ENCODE results near the gene PTPRN2.
A peak's percentile ranks its signal among the peaks of the same experiment; 100 is the strongest.
"Not testable (repeated sequence)": the region's sequence is repeated elsewhere in the genome, so short reads cannot be mapped to it uniquely, and the experiment has no call there.

The PTPRN2 gene

GRCh38 chr7:158587162-158588084 lies at the start of gene PTPRN2:
Gene PTPRN2, minus strand, starts transcription at chr7:158587823.
- peak; percentile 83 to 90 (median 85) for DNase-seq

- no peak for DNase-seq
Measured at GRCh38 chr7:158633055-158633956, 45.7 kb upstream of the PTPRN2 start.

- no peak for DNase-seq
Measured at GRCh38 chr7:158631574-158632195, 44.1 kb upstream of the PTPRN2 start.

- not testable (repeated sequence) for DNase-seq
Measured at GRCh38 chr7:158626289-158626688, 38.7 kb upstream of the PTPRN2 start.

GRCh38 chr7:158623241-158623640 lies 35.6 kb upstream of the PTPRN2 start:
- no peak for DNase-seq

GRCh38 chr7:158620839-158621441 lies 33.3 kb upstream of the PTPRN2 start:
- no peak for DNase-seq

GRCh38 chr7:158620418-158620817 lies 32.8 kb upstream of the PTPRN2 start:
- DNase-seq: no peak

GRCh38 chr7:158618745-158619140 lies 31.1 kb upstream of the PTPRN2 start:
- DNase-seq: no peak

GRCh38 chr7:158617737-158618128 lies 30.1 kb upstream of the PTPRN2 start:
- no peak for DNase-seq

GRCh38 chr7:158616050-158616449 lies 28.4 kb upstream of the PTPRN2 start:
- peak in 2 of 3 experiments; percentile 9 to 56 for DNase-seq

GRCh38 chr7:158614700-158615099 lies 27.1 kb upstream of the PTPRN2 start:
- DNase-seq: no peak

- DNase-seq: peak in 2 of 3 experiments; percentile 46 to 89
Measured at GRCh38 chr7:158613481-158613880, 25.9 kb upstream of the PTPRN2 start.

GRCh38 chr7:158612546-158612945 lies 24.9 kb upstream of the PTPRN2 start:
- no peak for DNase-seq

GRCh38 chr7:158611541-158611940 lies 23.9 kb upstream of the PTPRN2 start:
- no peak for DNase-seq

- DNase-seq: no peak
Measured at GRCh38 chr7:158609313-158609974, 21.8 kb upstream of the PTPRN2 start.

- no peak for DNase-seq
Measured at GRCh38 chr7:158607563-158607962, 19.9 kb upstream of the PTPRN2 start.

GRCh38 chr7:158606671-158607424 lies 19.2 kb upstream of the PTPRN2 start:
- DNase-seq: no peak

GRCh38 chr7:158606129-158606528 lies 18.5 kb upstream of the PTPRN2 start:
- no peak for DNase-seq

- no peak for DNase-seq
Measured at GRCh38 chr7:158603773-158604755, 16.4 kb upstream of the PTPRN2 start.
